PFSK-1 (cell line): ENCODE data around the gene NSFL1C.

Source experiments
- POLR2AphosphoS5 ChIP-seq: IDR thresholded peaks from 2 replicates; pipeline ENCODE4 v1.6.1; 2012; ENCODE audit warnings: low read depth, mild to moderate bottlenecking, control low read depth, low read length, moderate library complexity
- SIN3A ChIP-seq: IDR thresholded peaks from 2 replicates; pipeline ENCODE4 v1.6.1; 2012; ENCODE audit warnings: mild to moderate bottlenecking, low read length, moderate library complexity, borderline replicate concordance; ENCODE audit not compliant: insufficient read depth
- TAF1 ChIP-seq: IDR thresholded peaks from 2 replicates; pipeline ENCODE4 v1.6.1; 2012; ENCODE audit warnings: low read length, control low read depth, borderline replicate concordance; ENCODE audit not compliant: insufficient read depth
- TF ChIP-seq, protein P1 (sequence below), 2 experiments: IDR thresholded peaks; 2 replicates each; pipeline versions ENCODE4 v1.6.1 to v1.8.0; 2011 to 2012; ENCODE audit warnings: low read depth in 2 of 2, low read length in 2 of 2, control low read depth in 1 of 2, inconsistent platforms in 1 of 2, mild to moderate bottlenecking in 1 of 2, moderate library complexity in 1 of 2; ENCODE audit not compliant: insufficient read depth in 1 of 2

DNA sequence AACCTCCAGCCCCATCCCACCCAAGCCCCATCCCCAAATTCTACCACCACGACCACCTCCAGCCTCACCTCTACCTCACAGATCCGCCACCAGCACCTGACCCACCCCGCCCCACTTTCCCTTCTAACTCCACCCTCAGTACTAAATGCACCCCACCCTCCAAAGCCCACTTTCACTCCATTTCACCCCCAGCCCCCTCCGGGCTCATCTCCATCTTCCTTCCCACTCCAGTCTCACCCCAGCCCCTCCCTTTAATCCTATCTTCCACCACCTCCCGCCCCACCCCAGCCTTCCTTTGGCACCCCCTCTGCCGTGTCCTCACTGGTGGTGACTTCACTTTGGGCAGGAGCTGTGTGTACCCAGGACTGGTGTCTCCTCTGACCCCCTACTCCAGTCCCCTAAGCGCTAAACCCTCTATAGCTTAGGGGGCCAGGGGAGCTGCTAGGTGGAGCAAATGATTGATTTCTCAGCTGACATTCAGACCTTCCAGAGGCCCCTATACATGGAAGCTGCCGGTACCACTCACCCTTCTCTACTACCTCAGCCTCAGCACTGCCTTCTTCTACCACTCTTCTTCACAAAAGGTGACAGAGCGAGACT is 2.8 kb upstream of the NSFL1C start:
- TF ChIP-seq POLR2AphosphoS5 = no peak
- TF ChIP-seq, protein P1, sequence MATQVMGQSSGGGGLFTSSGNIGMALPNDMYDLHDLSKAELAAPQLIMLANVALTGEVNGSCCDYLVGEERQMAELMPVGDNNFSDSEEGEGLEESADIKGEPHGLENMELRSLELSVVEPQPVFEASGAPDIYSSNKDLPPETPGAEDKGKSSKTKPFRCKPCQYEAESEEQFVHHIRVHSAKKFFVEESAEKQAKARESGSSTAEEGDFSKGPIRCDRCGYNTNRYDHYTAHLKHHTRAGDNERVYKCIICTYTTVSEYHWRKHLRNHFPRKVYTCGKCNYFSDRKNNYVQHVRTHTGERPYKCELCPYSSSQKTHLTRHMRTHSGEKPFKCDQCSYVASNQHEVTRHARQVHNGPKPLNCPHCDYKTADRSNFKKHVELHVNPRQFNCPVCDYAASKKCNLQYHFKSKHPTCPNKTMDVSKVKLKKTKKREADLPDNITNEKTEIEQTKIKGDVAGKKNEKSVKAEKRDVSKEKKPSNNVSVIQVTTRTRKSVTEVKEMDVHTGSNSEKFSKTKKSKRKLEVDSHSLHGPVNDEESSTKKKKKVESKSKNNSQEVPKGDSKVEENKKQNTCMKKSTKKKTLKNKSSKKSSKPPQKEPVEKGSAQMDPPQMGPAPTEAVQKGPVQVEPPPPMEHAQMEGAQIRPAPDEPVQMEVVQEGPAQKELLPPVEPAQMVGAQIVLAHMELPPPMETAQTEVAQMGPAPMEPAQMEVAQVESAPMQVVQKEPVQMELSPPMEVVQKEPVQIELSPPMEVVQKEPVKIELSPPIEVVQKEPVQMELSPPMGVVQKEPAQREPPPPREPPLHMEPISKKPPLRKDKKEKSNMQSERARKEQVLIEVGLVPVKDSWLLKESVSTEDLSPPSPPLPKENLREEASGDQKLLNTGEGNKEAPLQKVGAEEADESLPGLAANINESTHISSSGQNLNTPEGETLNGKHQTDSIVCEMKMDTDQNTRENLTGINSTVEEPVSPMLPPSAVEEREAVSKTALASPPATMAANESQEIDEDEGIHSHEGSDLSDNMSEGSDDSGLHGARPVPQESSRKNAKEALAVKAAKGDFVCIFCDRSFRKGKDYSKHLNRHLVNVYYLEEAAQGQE (IDR thresholded peaks at IDR 0.05; ENCODE audit: insufficient read depth in 1 of 2, low read depth in 2 of 2, low read length in 2 of 2) = no peak
- TF ChIP-seq SIN3A = no peak
- no peak for TF ChIP-seq TAF1
